Liver (tissue), 9 donors: ENCODE measurements around the gene STK33. TPM values are rescaled to one million over a fixed set of nuclear protein-coding genes. Genes with fewer than 3 reads are reported as not detected.
A peak's percentile ranks its signal among the peaks of the same experiment; 100 is the strongest.

ENCODE experiments used
- DNase-seq: peaks from one replicate; pipeline ENCODE4 v3.0.0-alpha.2; 2017; ENCODE audit warnings: low spot score
- H3K27ac ChIP-seq, 2 donors: one replicate each; pipeline ENCODE4 v1.7.0; 2013; ENCODE audit warnings: inconsistent platforms in 2 of 2, low read length in 2 of 2, control low read depth in 1 of 2, low read depth in 1 of 2, mild to moderate bottlenecking in 1 of 2
- H3K27me3 ChIP-seq, 4 donors: one replicate each; pipeline versions ENCODE4 v1.6.1 to v1.7.0; 2013; ENCODE audit warnings: low read length in 3 of 4, inconsistent platforms in 1 of 4, mild to moderate bottlenecking in 1 of 4, moderate library complexity in 1 of 4; ENCODE audit not compliant: control insufficient read depth in 4 of 4, insufficient read depth in 4 of 4
- H3K36me3 ChIP-seq, 4 donors: one replicate each; pipeline versions ENCODE4 v1.6.1 to v1.7.0; 2013; ENCODE audit warnings: low read length in 3 of 4, mild to moderate bottlenecking in 3 of 4, low read depth in 1 of 4, moderate library complexity in 1 of 4; ENCODE audit not compliant: control insufficient read depth in 4 of 4, insufficient read depth in 3 of 4
- H3K4me1 ChIP-seq, 4 donors: one replicate each; pipeline versions ENCODE4 v1.6.1 to v1.7.0; 2013; ENCODE audit warnings: low read length in 3 of 4, mild to moderate bottlenecking in 3 of 4, moderate library complexity in 1 of 4; ENCODE audit not compliant: control insufficient read depth in 4 of 4, insufficient read depth in 4 of 4
- H3K4me3 ChIP-seq, 3 donors: one replicate each; pipeline versions ENCODE4 v1.6.1 to v1.7.0; 2013; ENCODE audit warnings: low read length in 3 of 3, control low read depth in 1 of 3, low read depth in 1 of 3, mild to moderate bottlenecking in 1 of 3
- H3K9ac ChIP-seq, 2 donors: one replicate each; pipeline ENCODE4 v1.7.0; 2013; ENCODE audit warnings: low read length in 2 of 2, mild to moderate bottlenecking in 2 of 2, moderate library complexity in 2 of 2, control low read depth in 1 of 2, low read depth in 1 of 2
- H3K9me3 ChIP-seq, 4 donors: one replicate each; pipeline versions ENCODE4 v1.6.1 to v1.7.0; 2013; ENCODE audit warnings: low read length in 3 of 4; ENCODE audit not compliant: control insufficient read depth in 4 of 4
- CTCF ChIP-seq: fragments of 150-350 bp; IDR thresholded peaks from 2 replicates; pipeline ENCODE4 v1.5.1; 2017; ENCODE audit warnings: improper control_type of control experiment, low read depth, low read length; ENCODE audit not compliant: missing input control
- EGR1 ChIP-seq, 2 donors: IDR thresholded peaks; 2 replicates each; pipeline ENCODE4 v1.6.1; 2016 to 2018; ENCODE audit warnings: antibody characterized with exemption in 2 of 2, low read depth in 2 of 2
- FOXA1 ChIP-seq: IDR thresholded peaks from 2 replicates; pipeline ENCODE4 v1.6.1; 2016; ENCODE audit warnings: antibody characterized with exemption
- FOXA2 ChIP-seq: IDR thresholded peaks from 2 replicates; pipeline ENCODE4 v1.6.1; 2016; ENCODE audit warnings: antibody characterized with exemption
- GABPA ChIP-seq, 2 donors: IDR thresholded peaks in 1 of 2; conservative IDR thresholded peaks in 1 of 2; 2 replicates each; pipeline ENCODE4 v1.6.1; 2016; ENCODE audit warnings: antibody characterized with exemption in 2 of 2, mild to moderate bottlenecking in 1 of 2, moderate library complexity in 1 of 2
- HNF4A ChIP-seq, 2 donors: conservative IDR thresholded peaks; 2 replicates each; pipeline ENCODE4 v1.6.1; 2016; ENCODE audit warnings: antibody characterized with exemption in 2 of 2, mild to moderate bottlenecking in 2 of 2
- HNF4G ChIP-seq: IDR thresholded peaks from 2 replicates; pipeline ENCODE4 v1.6.1; 2016; ENCODE audit warnings: antibody characterized with exemption
- JUND ChIP-seq, 2 donors: IDR thresholded peaks; 2 replicates each; pipeline ENCODE4 v1.6.1; 2016; ENCODE audit warnings: antibody characterized with exemption in 2 of 2
- MAX ChIP-seq: IDR thresholded peaks from 2 replicates; pipeline ENCODE4 v1.6.1; 2016; ENCODE audit warnings: antibody characterized with exemption
- NR2F2 ChIP-seq: IDR thresholded peaks from 2 replicates; pipeline ENCODE4 v1.6.1; 2016; ENCODE audit warnings: antibody characterized with exemption
- RAD21 ChIP-seq, 2 donors: IDR thresholded peaks; 2 replicates each; pipeline ENCODE4 v1.6.1; 2016; ENCODE audit warnings: antibody characterized with exemption in 2 of 2, mild to moderate bottlenecking in 2 of 2
- REST ChIP-seq: IDR thresholded peaks from 2 replicates; pipeline ENCODE4 v1.6.1; 2016; ENCODE audit warnings: antibody characterized with exemption, mild to moderate bottlenecking
- RXRA ChIP-seq, 2 donors: IDR thresholded peaks; 2 replicates each; pipeline ENCODE4 v1.6.1; 2017 to 2018; ENCODE audit warnings: antibody characterized with exemption in 2 of 2, mild to moderate bottlenecking in 1 of 2
- SP1 ChIP-seq: IDR thresholded peaks from 2 replicates; pipeline ENCODE4 v1.6.1; 2018; ENCODE audit warnings: antibody characterized with exemption, mild to moderate bottlenecking
- TAF1 ChIP-seq: conservative IDR thresholded peaks from 2 replicates; pipeline ENCODE4 v1.6.1; 2016; ENCODE audit warnings: antibody characterized with exemption, mild to moderate bottlenecking
- YY1 ChIP-seq: IDR thresholded peaks from 2 replicates; pipeline ENCODE4 v1.6.1; 2016; ENCODE audit warnings: antibody characterized with exemption, mild to moderate bottlenecking
- WGBS: extraction: QIAGEN DNeasy Blood & Tissue Kit; methylation state at CpG from one replicate; pipeline ENCODE4 v1.1.7; 2013; 5-methylcytosine and 5-hydroxymethylcytosine counted together
- polyA plus RNA-seq, 2 donors: library from polyadenylated mRNA; stranded (reverse) in 1 of 2; unstranded in 1 of 2; fragments of 200-250 nt in 1 of 2; fragments of >200 nt in 1 of 2; fragmentation: Nextera tagmentation in 1 of 2; extraction: Ambion mirVana in 1 of 2; gene quantifications; one replicate each; pipeline versions ENCODE4 v1.2.1 to v1.2.3, GENCODE V29; 2013 to 2015
- total RNA-seq, 2 donors: library from RNA; depleted of rRNA; stranded (reverse); fragments of >200 nt; gene quantifications; one replicate each; pipeline ENCODE4 v1.2.3, GENCODE V29; 2014
- TF ChIP-seq, protein P1 (sequence below): IDR thresholded peaks from 2 replicates; pipeline ENCODE4 v1.6.1; 2016; ENCODE audit warnings: antibody characterized with exemption
- TF ChIP-seq, protein P2 (sequence below): IDR thresholded peaks from 2 replicates; pipeline ENCODE4 v1.6.1; 2016; ENCODE audit warnings: antibody characterized with exemption
- donor health status: healthy.
- donor health status: healthy.
- donor health status: healthy.
- donor health status: healthy.
- donor health status: healthy.

Gene STK33
- total and polyA plus RNA-seq, 4 donors = 0.09 to 1.1 (median 0.52) TPM

GRCh38 chr11:8356721-8357504 lies 237.1 kb downstream of the STK33 start:
- Histone ChIP-seq H3K36me3 (no peaks in the 10 kb centered on the region), H3K27ac (no peak overlapping the region), H3K4me1 (peaks cover 0 to 3% (median 0%) of the 10 kb centered on the region in 4 donors), H3K4me3 (no peak overlapping the region), H3K9ac (no peak overlapping the region), H3K9me3 (no peaks in the 10 kb centered on the region), H3K27me3 (peaks cover 0 to 4% (median 0%) of the 10 kb centered on the region in 4 donors)
- TF ChIP-seq GABPA (IDR thresholded peaks at IDR 0.05 in 1 of 2, conservative IDR thresholded peaks at IDR 0.05 in 1 of 2) = no peak
- TF ChIP-seq RXRA (IDR thresholded peaks at IDR 0.05) = peak; percentile 2 to 19
- TF ChIP-seq NR2F2 = peak; percentile 49
- WGBS = 74% methylated on average over 30 of the region's 30 CpGs
- DNase-seq = no peak

- Histone ChIP-seq H3K36me3 (no peaks in the 10 kb centered on the region), H3K4me1 (peaks cover 0 to 3% (median 0%) of the 10 kb centered on the region in 4 donors), H3K4me3 (no peak overlapping the region), H3K9ac (no peak overlapping the region), H3K27ac (no peak overlapping the region), H3K9me3 (no peaks in the 10 kb centered on the region), H3K27me3 (peaks cover 0 to 4% (median 0%) of the 10 kb centered on the region in 4 donors)
- WGBS = 85% methylated on average over 8 of the region's 8 CpGs
- no peak for TF ChIP-seq CTCF
- TF ChIP-seq RAD21 (IDR thresholded peaks at IDR 0.05) = no peak
- no peak for TF ChIP-seq JUND (IDR thresholded peaks at IDR 0.05)
- TF ChIP-seq HNF4G = no peak
- TF ChIP-seq, protein P1, sequence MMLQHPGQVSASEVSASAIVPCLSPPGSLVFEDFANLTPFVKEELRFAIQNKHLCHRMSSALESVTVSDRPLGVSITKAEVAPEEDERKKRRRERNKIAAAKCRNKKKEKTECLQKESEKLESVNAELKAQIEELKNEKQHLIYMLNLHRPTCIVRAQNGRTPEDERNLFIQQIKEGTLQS = no peak
- no peak for TF ChIP-seq FOXA1
- no peak for TF ChIP-seq MAX
- TF ChIP-seq HNF4A (conservative IDR thresholded peaks at IDR 0.05) = no peak
- TF ChIP-seq FOXA2 = no peak
- no peak for TF ChIP-seq NR2F2
- no peak for TF ChIP-seq GABPA (IDR thresholded peaks at IDR 0.05 in 1 of 2, conservative IDR thresholded peaks at IDR 0.05 in 1 of 2)
- TF ChIP-seq SP1 = no peak
- TF ChIP-seq TAF1 = no peak
- TF ChIP-seq YY1 = no peak
- no peak for TF ChIP-seq EGR1 (IDR thresholded peaks at IDR 0.05; ENCODE audit: low read depth in 2 of 2)
- no peak for TF ChIP-seq RXRA (IDR thresholded peaks at IDR 0.05)
- TF ChIP-seq, protein P2, sequence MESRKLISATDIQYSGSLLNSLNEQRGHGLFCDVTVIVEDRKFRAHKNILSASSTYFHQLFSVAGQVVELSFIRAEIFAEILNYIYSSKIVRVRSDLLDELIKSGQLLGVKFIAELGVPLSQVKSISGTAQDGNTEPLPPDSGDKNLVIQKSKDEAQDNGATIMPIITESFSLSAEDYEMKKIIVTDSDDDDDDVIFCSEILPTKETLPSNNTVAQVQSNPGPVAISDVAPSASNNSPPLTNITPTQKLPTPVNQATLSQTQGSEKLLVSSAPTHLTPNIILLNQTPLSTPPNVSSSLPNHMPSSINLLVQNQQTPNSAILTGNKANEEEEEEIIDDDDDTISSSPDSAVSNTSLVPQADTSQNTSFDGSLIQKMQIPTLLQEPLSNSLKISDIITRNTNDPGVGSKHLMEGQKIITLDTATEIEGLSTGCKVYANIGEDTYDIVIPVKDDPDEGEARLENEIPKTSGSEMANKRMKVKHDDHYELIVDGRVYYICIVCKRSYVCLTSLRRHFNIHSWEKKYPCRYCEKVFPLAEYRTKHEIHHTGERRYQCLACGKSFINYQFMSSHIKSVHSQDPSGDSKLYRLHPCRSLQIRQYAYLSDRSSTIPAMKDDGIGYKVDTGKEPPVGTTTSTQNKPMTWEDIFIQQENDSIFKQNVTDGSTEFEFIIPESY = no peak
- no peak for TF ChIP-seq REST
- DNase-seq = no peak
Measured at GRCh38 chr11:8356216-8356615, 237.8 kb downstream of the STK33 start.
